Raji (cell line): ENCODE data around the gene ADAM23.

Source experiments
- POLR2A ChIP-seq: IDR thresholded peaks from 2 replicates; pipeline ENCODE4 v1.6.1; 2011; ENCODE audit warnings: low read depth, low read length, control low read depth; ENCODE audit not compliant: insufficient read depth

The ADAM23 gene

DNA sequence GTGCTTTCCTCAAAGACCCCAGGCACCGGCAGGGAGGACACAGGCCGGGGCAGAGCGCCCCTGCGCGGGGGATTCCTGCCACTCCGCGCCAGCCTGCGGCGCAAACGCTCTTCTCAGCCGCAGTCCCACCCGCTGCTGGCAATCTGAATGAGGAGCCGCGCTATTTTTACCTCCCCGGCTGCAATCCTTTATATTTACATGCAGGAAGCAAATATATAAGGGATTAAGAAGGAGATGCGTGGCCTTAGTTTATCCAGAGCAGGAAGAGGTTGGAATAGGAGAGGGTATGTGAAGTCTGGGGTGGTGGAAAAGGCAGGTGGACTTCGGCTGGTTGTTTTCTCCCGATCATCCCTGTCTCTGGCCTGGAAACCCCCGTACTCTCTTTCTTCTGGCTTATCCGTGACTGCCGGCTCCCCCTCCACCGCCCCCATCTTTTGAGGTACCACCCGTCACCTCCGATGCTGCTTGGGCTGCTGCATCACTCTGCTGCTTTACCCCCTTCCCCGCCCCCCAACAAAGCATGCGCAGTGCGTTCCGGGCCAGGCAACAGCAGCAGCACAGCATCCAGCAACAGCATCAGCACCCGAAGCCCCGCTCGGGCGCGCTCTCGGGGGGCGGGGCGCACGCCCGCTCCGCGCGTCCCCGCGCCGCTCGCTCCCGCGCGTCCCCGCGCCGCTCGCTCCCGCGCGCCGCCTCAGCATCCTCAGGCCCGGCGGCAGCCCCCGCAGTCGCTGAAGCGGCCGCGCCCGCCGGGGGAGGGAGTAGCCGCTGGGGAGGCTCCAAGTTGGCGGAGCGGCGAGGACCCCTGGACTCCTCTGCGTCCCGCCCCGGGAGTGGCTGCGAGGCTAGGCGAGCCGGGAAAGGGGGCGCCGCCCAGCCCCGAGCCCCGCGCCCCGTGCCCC is at the start of gene ADAM23:
Gene ADAM23 (plus strand): TSS at position 700 of the 902 bp plus-strand sequence. CDS start 335 bp downstream, outside the sequence.
- TF ChIP-seq POLR2A: peak; percentile 49

DNA sequence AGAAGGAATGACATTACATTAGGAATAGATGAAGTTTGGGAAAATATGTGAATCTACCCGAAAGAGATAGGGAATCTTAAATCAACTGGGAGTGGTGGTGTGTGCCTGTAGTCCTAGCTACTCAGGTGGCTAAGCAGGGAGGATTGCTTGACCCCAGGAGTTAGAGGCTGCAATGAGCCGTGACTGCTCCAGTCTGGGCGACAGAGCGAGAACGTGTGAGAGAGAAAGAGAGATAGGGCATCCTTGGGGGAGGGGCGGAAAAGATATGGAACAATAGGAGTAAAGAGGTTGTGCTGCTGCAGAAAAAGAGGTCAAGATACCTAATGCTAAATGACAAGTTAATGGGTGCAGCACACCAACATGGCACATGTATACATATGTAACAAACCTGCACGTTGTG is 47.1 kb upstream of the ADAM23 start:
- TF ChIP-seq POLR2A: no peak

GRCh38 chr2:206408323-206409320 is 34.7 kb upstream of the ADAM23 start:
- TF ChIP-seq POLR2A: no peak

DNA sequence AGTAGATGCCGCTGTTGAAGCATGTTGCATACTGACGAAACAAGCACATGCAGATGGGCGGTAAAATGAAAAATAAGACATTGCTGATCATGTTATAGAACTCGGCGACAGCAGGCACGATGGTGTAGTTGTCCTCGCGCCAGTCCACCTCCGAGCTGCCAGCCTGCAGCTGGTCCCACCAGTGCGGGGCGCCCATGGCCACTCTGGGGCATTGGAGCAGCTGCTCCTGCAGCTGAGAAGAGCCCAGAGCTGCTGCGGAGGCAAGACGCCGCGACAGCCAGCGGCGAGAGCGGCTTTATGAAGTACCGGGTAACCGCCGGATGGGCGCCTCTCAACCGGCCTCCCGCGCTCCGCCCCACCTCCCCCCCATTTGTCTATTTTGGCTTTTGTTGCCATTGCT is 32.6 kb upstream of the ADAM23 start:
- TF ChIP-seq POLR2A: no peak

DNA sequence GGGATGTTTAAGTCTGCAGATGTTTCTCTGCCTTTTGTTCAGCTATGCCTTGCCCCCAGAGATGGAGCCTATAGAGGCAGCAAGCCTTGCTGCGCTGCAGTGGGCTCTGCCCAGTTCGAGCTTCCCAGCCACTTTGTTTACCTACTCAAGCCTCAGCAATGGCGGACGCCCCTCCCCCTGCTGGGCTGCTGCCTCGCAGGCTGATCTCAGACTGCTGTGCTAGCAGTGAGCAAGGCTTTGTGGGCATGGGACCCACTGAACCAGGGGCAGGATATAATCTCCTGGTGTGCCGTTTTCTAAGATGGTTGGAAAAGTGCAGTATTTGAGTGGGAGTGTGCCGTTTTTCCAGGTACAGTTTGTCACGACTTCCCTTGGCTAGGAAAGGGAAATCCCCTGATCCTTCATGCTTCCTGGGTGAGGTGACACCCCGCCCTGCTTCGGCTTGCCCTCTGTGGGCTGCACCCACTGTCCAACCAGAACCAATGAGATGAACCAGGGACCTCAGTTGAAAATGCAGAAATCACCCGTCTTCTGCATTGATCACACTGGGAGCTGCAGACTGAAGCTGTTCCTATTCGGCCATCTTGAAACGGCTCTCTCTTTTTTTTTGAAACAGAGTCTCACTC is 27.6 kb upstream of the ADAM23 start:
- TF ChIP-seq POLR2A: no peak

- no peak for TF ChIP-seq POLR2A
These were observed 24.4 kb upstream of the ADAM23 start for GRCh38 chr2:206418968-206419367.

- no peak for TF ChIP-seq POLR2A
These were observed 22.6 kb upstream of the ADAM23 start for GRCh38 chr2:206420721-206421120.

- no peak for TF ChIP-seq POLR2A
These were observed 20.8 kb upstream of the ADAM23 start for GRCh38 chr2:206422493-206422892.

GRCh38 chr2:206423147-206423546 is 20.2 kb upstream of the ADAM23 start:
- no peak for TF ChIP-seq POLR2A

GRCh38 chr2:206424134-206424533 is 19.2 kb upstream of the ADAM23 start:
- no peak for TF ChIP-seq POLR2A

DNA sequence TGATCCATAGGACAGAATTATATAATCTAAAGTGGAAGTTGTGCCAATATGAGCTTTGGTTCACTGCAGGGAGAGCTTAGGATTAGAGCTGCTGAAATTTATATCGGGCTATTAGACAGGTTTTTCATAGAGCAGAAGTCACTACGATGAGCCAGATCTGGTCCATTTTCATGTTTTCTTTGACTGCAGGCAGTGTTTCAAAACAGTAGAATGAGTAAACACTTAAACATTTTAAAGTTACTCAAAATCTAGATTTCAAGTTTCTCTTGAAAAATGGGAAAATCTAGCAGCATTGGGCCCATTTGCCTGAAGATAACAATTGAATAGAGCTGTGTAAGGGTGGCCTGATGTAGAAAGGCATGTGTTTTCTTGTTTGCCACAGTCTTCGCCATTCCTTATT is 14.5 kb upstream of the ADAM23 start:
- TF ChIP-seq POLR2A: no peak

DNA sequence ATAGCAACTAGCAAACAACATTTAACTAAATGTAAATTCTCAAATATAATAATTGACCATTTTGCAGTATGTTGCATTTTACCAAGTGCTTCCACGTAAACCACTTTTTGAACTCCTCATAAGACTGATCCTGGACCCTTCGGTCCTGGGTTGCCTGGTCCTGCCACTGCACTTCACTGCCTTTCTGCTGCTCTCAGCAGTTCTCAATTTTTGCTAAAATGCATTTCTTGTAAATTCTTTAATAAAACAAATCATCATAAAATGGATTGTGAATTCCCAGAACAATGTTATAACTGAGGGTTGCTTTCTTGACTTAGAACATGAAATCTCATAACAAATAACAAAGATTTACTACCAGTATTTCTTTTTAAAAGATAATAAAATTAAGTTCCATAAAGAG is 12.9 kb upstream of the ADAM23 start:
- TF ChIP-seq POLR2A: no peak

GRCh38 chr2:206431439-206431838 is 11.9 kb upstream of the ADAM23 start:
- no peak for TF ChIP-seq POLR2A

GRCh38 chr2:206432193-206433082 is 10.9 kb upstream of the ADAM23 start:
- TF ChIP-seq POLR2A: no peak
